IPS-15b (cell line): ENCODE data around the gene KRT4.

Experiments
- H3K27me3 ChIP-seq: one replicate; pipeline ENCODE4 v1.6.1; 2013; ENCODE audit warnings: low read length; ENCODE audit not compliant: control insufficient read depth, insufficient read depth
- H3K36me3 ChIP-seq: one replicate; pipeline ENCODE4 v1.6.1; 2013; ENCODE audit warnings: low read length; ENCODE audit not compliant: control insufficient read depth, insufficient read depth
- H3K4me1 ChIP-seq: one replicate; pipeline ENCODE4 v1.6.1; 2013; ENCODE audit warnings: mild to moderate bottlenecking, low read length; ENCODE audit not compliant: control insufficient read depth, insufficient read depth
- H3K4me3 ChIP-seq: one replicate; pipeline ENCODE4 v1.5.1; 2013; ENCODE audit warnings: low read depth, low read length
- H3K9ac ChIP-seq: one replicate; pipeline ENCODE4 v1.6.1; 2013; ENCODE audit warnings: low read depth, mild to moderate bottlenecking, low read length
- H3K9me3 ChIP-seq: one replicate; pipeline ENCODE4 v1.6.1; 2013; ENCODE audit warnings: mild to moderate bottlenecking, low read length; ENCODE audit not compliant: control insufficient read depth, insufficient read depth

KRT4 gene

DNA sequence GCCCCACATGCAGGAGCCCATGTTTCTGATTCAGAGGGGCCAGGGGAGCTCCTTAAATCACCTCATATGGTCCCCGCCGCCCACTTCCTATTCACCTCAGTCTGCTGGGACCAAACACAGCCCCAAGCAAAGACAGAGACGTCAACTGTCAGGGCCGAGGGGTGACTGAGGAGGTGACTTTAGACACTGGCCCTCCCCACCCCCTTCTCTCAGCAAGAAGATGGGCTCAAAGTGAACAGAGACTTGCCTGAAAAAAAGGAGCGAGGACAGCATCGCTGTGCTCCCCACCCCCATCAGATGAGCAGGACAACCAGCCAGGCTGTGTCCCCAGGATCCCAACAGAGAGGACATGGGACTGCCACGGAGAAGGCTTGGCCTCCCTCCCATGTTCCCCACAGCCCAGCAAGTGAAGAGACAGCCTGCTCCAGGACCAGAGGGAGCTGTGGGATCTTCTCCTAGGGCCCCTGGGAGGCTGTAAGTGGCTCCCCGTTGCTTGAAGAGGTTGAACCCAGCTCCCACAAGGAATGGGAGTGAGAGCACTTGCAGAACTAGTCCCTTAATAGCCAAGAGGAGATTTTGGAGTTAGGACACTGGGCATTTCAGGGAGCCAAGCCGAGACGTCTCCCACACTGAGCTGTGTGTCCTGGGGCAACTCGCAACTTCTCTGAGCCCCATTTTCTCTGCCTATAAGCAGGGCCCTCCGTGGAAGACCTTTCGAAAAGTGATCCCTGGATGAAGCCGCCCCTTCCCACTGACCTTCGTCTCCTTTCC is 21.5 kb upstream of the KRT4 start:
- Histone ChIP-seq H3K27me3 (no peaks in the 10 kb centered on the region), H3K9ac (no peak overlapping the region), H3K36me3 (no peaks in the 10 kb centered on the region), H3K9me3 (no peaks in the 10 kb centered on the region), H3K4me1 (no peaks in the 10 kb centered on the region), H3K4me3 (no peak overlapping the region)

DNA sequence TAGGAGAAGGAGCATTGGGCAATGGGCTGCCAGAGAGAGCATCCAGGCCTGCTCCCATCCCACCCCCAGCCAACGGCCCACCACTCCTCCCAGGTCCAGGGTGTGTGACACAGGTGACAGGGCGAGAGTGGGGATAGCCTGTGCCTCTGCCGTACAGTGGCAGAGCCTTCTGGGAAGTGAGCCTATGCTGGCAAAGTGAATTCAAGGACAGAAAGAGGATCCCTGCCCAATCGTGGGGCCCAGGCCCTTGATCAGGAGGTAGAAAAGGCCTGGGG is 20.7 kb upstream of the KRT4 start:
- Histone ChIP-seq H3K36me3 (no peaks in the 10 kb centered on the region), H3K4me3 (no peak overlapping the region)

DNA sequence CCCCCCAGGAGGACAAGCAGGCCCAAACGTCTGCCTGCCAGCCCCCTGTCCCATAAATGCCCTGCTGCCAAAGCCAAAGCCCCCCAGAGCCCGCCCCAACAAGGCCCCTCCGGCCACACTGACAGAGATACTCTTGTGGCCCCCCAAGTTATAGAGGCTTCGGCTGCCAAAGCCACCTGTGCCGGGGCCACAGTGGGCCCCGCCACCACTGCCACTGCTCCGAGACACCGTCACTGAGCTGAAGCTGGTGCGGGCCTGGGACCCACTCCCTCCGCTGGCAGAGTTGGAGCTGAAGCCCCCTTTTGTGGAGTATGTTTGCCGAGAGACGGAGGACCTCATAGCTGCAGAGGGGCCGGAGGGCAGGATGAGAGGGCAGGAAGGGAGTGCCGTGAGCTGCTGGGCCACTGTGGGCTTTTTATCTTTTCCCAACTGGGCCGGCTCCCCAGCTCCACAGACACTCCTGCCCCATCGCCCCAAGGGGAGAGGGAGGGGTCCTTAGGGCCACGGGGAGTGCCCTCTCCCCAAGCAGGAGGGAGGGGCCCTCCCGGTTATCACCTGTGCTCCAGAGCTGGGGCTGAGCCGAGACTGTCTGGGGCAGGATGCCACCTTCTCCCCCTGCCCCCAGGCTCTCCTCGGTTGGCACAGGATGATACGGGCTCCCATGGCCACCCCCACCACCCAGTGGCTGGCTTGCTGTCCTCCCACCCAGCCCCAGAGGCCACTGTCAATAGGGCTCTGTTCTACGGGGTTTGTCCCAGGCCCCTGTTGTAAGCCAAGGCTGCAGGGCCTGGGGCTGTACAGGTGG is 20.2 kb upstream of the KRT4 start, which contains the start of gene KRT79:
KRT79 (minus strand) TSS at position 390 of the 805 bp plus-strand sequence; CDS start at position 339, 51 bp downstream.
- H3K27me3 ChIP-seq, result no peaks in the 10 kb centered on the region
- H3K36me3 ChIP-seq, result no peaks in the 10 kb centered on the region
- H3K4me3 ChIP-seq, result no peak within 1 kb of the TSS
- H3K9me3 ChIP-seq, result no peaks in the 10 kb centered on the region
- H3K9ac ChIP-seq, result no peak within 1 kb of the TSS
- no peaks in the 10 kb centered on the region for H3K4me1 ChIP-seq

More for the DNA sequence above, 20.7 kb upstream of the KRT4 start:
- Histone ChIP-seq H3K4me1 (no peaks in the 10 kb centered on the region), H3K9me3 (no peaks in the 10 kb centered on the region), H3K27me3 (no peaks in the 10 kb centered on the region), H3K9ac (no peak overlapping the region)

DNA sequence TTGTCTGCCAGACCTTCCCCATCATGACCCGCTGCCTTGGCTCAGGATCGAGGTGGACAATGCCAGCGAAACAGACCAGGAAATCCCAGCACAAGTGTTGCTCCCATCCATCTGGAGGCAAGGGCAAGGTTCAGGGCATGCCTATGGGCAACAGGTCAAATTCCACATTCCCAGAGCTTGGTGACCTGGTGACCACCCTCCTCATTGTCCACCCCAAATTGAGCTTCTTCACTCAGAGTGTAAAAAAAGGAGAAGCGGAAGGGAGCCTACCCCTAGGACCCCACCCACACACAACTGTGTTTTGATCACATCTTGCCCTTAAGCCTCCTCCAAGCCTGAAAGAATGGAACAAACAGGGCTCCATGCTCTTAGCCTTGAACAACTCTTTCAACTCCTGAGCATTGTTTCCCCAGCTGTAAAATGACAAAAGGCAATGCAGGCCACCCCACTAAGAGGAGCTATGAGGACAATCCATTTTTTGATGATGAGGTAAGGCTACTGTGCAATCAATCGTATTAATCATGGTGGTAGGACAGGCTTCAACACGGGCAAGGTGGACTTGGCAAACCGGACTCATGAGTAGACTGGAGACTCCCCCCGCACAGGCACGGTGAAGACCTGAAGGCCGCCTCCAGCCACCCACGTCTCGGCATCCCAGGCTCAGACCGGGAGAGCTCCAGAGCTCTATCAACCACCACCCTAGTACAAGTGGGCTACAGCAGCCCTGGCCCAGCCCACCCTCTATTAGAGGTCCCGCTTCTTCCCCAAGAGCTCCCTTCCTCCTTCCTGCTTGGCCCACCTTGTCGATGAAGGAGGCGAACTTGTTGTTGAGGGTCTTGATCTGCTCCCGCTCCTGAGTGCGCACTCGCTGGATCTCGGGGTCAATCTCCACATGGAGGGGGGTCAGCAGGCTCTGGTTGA is 19.3 kb upstream of the KRT4 start:
- H3K4me3 ChIP-seq, result no peak overlapping the region
- no peaks in the 10 kb centered on the region for H3K9me3 ChIP-seq
- no peak overlapping the region for H3K9ac ChIP-seq
- no peaks in the 10 kb centered on the region for H3K4me1 ChIP-seq
- H3K36me3 ChIP-seq, result no peaks in the 10 kb centered on the region
- H3K27me3 ChIP-seq, result no peaks in the 10 kb centered on the region

DNA sequence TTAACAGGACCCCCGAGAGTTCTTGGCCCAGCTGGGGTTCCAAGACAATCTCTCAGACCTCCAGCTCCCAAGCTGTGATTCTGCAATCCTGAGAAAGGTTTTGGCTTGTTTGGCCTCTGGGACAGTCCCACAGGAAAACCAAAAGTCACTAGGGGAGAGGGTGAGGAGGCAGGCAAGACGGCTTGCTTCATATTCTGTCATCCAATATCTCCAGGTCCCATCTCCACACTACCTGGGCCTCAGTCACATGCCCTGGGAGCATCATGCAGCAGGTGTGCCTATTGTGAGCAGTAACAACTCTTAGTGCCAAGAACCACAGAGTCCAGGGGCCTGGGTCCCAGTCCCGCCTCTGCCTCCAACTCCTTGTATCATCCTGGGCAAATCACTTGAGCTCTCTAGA is 18.5 kb upstream of the KRT4 start:
- H3K9ac ChIP-seq, result no peak overlapping the region
- H3K36me3 ChIP-seq, result no peaks in the 10 kb centered on the region
- H3K27me3 ChIP-seq, result no peaks in the 10 kb centered on the region
- H3K4me1 ChIP-seq, result no peaks in the 10 kb centered on the region
- no peaks in the 10 kb centered on the region for H3K9me3 ChIP-seq
- H3K4me3 ChIP-seq, result no peak overlapping the region

DNA sequence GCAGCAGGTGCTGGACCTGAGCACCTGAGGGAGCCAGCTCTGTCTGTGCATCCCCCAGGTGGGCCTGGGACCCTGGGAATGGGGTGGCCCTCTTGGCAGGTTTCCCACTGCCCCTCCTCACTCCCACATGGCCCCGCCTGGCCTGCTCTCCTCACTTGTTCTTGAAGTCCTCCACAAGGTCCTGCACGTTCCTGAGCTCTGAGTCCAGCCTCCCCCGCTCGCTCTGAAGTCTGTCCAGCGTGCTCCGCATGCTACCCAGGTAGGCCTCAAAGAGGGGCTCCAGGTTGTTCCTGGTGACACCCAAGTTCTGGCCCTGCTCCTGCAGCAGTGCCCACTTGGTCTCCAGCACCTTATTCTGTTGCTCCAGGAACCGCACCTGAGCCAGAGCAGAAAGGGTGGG is 17.3 kb upstream of the KRT4 start:
- Histone ChIP-seq H3K27me3 (no peaks in the 10 kb centered on the region), H3K4me3 (no peak overlapping the region), H3K36me3 (no peaks in the 10 kb centered on the region), H3K4me1 (no peaks in the 10 kb centered on the region), H3K9ac (no peak overlapping the region), H3K9me3 (no peaks in the 10 kb centered on the region)

DNA sequence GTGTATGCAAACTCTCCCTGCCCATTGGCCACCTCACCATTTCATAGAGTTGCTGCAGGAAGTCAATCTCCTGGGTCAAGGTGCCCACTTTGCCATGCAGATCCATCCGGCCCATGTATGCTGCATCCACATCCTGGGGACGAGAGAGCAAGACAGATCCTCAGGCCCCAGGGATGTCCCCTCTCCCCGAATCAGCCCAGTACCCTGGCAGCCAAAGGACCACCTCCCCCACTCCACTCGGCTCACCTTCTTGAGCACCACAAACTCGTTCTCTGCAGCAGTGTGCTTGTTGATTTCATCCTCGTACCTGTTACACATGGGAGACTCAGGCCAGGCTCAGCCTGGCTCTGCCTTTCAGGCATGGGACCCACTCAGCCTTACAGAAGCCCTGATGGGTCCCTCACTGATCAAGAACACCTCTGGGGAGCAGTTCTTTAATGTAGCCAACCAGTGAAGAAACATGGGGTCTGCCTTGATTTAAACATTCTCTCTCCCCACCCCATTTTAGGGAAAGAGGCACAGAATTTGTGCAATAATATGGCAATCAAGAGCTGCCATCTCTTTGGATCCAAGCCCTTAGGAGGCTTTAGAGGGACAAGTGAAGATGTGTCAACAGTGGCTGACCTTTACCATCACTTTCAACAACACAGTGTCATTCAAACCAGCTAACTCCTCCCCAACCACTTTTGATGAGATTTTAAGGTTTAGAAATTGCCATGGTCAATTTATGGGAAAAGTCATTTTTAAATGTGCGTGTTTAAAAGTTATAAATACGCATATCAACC is 16.3 kb upstream of the KRT4 start:
- Histone ChIP-seq H3K4me3 (no peak overlapping the region), H3K4me1 (no peaks in the 10 kb centered on the region), H3K27me3 (no peaks in the 10 kb centered on the region), H3K36me3 (no peaks in the 10 kb centered on the region), H3K9ac (no peak overlapping the region), H3K9me3 (no peaks in the 10 kb centered on the region)

DNA sequence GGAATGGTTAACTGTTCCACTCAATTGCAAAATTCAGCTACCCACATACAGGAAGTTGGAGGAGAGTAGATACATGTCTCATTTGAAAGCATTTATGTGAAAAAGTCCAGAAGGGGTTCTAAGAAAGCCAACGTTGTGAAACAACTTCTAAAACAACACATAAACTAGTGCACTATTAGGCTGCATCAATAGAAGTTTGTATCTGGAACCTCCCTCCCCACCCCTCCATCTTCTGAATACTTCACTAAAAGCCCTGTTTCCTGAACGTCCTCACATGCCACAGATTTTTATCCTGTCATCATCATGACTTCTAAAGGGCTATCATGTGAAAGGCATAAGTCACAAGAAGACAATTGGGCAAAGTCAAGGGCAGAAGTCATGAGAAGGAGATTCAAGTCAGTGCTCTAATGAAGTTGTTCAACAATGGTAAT is 14.7 kb upstream of the KRT4 start:
- H3K9ac ChIP-seq, result no peak overlapping the region
- no peaks in the 10 kb centered on the region for H3K27me3 ChIP-seq
- no peaks in the 10 kb centered on the region for H3K9me3 ChIP-seq
- no peaks in the 10 kb centered on the region for H3K36me3 ChIP-seq
- no peaks in the 10 kb centered on the region for H3K4me1 ChIP-seq
- H3K4me3 ChIP-seq, result no peak overlapping the region

DNA sequence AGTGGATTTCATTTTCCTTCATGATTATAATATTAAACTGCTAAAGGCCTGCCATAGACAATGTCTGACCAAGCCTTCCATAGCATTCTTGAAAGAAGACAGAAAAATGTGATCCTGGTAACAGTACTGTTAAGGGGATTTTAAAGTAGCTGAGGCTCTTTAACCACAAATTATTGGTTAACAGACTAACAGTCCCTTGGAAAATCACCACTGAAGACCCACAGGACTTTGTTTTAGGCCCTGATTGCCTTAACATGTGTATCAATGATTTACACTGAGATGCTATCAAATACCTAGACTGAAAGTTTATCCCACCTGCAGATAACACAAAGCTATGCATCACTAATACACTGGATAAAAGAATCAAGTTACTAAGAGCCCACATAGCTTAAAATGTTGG is 14.2 kb upstream of the KRT4 start:
- Histone ChIP-seq H3K27me3 (no peaks in the 10 kb centered on the region), H3K9ac (no peak overlapping the region), H3K4me3 (no peak overlapping the region), H3K9me3 (no peaks in the 10 kb centered on the region), H3K36me3 (no peaks in the 10 kb centered on the region), H3K4me1 (no peaks in the 10 kb centered on the region)

DNA sequence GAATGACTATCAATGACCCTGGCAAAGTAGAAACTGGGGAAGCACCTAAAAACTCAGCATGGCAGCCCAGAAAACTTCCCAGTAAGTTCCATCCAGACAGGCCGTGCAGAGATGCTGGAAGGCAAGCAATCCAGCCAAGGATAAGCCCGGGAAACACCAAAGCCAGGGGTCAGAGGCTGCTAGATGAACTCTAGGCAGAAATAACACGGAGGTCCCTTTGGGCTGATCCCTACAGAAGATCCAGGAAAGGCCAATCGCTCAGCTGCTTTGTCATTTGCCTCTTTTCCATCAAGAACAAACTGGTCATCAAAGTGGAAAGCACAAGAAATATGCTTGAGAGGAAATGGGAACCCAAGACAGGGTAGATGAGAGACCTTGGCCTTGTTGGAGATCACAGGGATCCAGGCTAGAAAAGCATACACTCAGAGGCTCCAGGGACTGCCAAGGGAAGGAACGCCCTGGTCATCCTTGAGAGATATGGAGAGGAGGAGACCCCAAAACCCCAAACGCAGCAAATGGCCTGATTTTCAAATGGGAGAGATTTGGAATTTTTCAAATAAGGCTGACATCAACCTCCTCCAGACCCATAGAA is 13.7 kb upstream of the KRT4 start:
- Histone ChIP-seq H3K9ac (no peak overlapping the region), H3K4me3 (no peak overlapping the region), H3K36me3 (no peaks in the 10 kb centered on the region), H3K9me3 (no peaks in the 10 kb centered on the region), H3K4me1 (no peaks in the 10 kb centered on the region), H3K27me3 (no peaks in the 10 kb centered on the region)
